Endothelial cell of umbilical vein (primary cell): ENCODE measurements around the gene EIF2D. TPM values are rescaled to one million over a fixed set of nuclear protein-coding genes. Genes with fewer than 3 reads are reported as not detected.

Source experiments
- BruUV-seq: library from RNA; stranded (reverse); fragments of 400-500 nt; replicated peaks from 2 replicates; lab custom pipeline; 2021; lab: Mats Ljungman, UMichigan
- CTCF ChIA-PET: fragments of 300-600, 350-600 bp; sonication (Branson Sonifier 250); formaldehyde crosslinking; loops from one replicate; lab custom pipeline; 2021; ENCODE audit warnings: antibody characterized with exemption, inconsistent platforms; lab: Charles Lee
- POLR2A ChIA-PET: fragments of 300-600, 350-600 bp; sonication (Branson Sonifier 250); formaldehyde crosslinking; loops from one replicate; lab custom pipeline; 2021; ENCODE audit warnings: antibody characterized with exemption, inconsistent platforms; lab: Charles Lee
- DNase-seq: peaks from one replicate; pipeline ENCODE4 v3.0.0-alpha.2; 2011; ENCODE audit warnings: low read depth, low spot score
- FAIRE-seq: peaks from 2 replicates; lab custom pipeline; 2011; peaks lifted over from hg19 to GRCh38; lab: Jason Lieb, UNC
- H2AFZ ChIP-seq: 2 replicates; pipeline ENCODE4 v1.6.0; 2012; ENCODE audit warnings: low read depth, low read length, control low read depth, inconsistent platforms
- H3K27ac ChIP-seq: 2 replicates; pipeline ENCODE4 v1.5.1; 2011; ENCODE audit warnings: low read depth, mild to moderate bottlenecking, control low read depth, low read length, moderate library complexity; ENCODE audit not compliant: insufficient read depth
- H3K27me3 ChIP-seq, 2 experiments: 2 replicates each; pipeline versions ENCODE4 v1.6.0 to v1.6.1; 2011; ENCODE audit warnings: low read length in 2 of 2, mixed read lengths in 1 of 2; ENCODE audit not compliant: control insufficient read depth in 2 of 2, insufficient read depth in 2 of 2
- H3K36me3 ChIP-seq, 2 experiments: 2 replicates in 1 of 2; 3 replicates in 1 of 2; pipeline ENCODE4 v1.5.1; 2011; ENCODE audit warnings: low read length in 2 of 2, mild to moderate bottlenecking in 1 of 2, moderate library complexity in 1 of 2; ENCODE audit not compliant: control insufficient read depth in 2 of 2, insufficient read depth in 2 of 2; ENCODE audit errors: extremely low read depth in 1 of 2
- H3K4me1 ChIP-seq: 3 replicates; pipeline ENCODE4 v1.5.1; 2011; ENCODE audit warnings: mild to moderate bottlenecking, low read length; ENCODE audit not compliant: control insufficient read depth, insufficient read depth; ENCODE audit errors: extremely low read depth
- H3K4me2 ChIP-seq: 2 replicates; pipeline ENCODE4 v1.6.1; 2011; ENCODE audit warnings: low read length, control low read depth, mixed read lengths; ENCODE audit not compliant: insufficient read depth
- H3K4me3 ChIP-seq, 3 experiments: fragments of 200-600 bp in 1 of 3; sonication (generic), shearing (Covaris generic) in 1 of 3; replicated peaks in 1 of 3; 2 replicates each; pipeline ENCODE4 v1.5.1; 2011 to 2016; ENCODE audit warnings: control low read depth in 3 of 3, low read length in 3 of 3, mild to moderate bottlenecking in 2 of 3, inconsistent platforms in 1 of 3, low read depth in 1 of 3, moderate library complexity in 1 of 3; ENCODE audit not compliant: insufficient read depth in 1 of 3
- H3K79me2 ChIP-seq: 2 replicates; pipeline ENCODE4 v1.6.0; 2012; ENCODE audit warnings: low read length, inconsistent platforms; ENCODE audit not compliant: control insufficient read depth, insufficient read depth
- H3K9ac ChIP-seq: replicated peaks from 2 replicates; pipeline ENCODE3; 2011; ENCODE audit warnings: low read length, control low read depth; ENCODE audit not compliant: insufficient read depth; ENCODE audit errors: extremely low read depth
- H3K9me1 ChIP-seq: replicated peaks from 3 replicates; pipeline ENCODE4 v1.6.0; 2011; ENCODE audit warnings: mild to moderate bottlenecking, low read length; ENCODE audit not compliant: control insufficient read depth, insufficient read depth; ENCODE audit errors: extremely low read depth
- H3K9me3 ChIP-seq: replicated peaks from 2 replicates; pipeline ENCODE4 v1.5.1; 2012; ENCODE audit warnings: low read length, inconsistent platforms; ENCODE audit not compliant: control insufficient read depth, insufficient read depth
- H4K20me1 ChIP-seq: replicated peaks from 2 replicates; pipeline ENCODE3; 2011; ENCODE audit warnings: mild to moderate bottlenecking, low read length; ENCODE audit not compliant: control insufficient read depth, insufficient read depth; ENCODE audit errors: extremely low read depth
- CTCF ChIP-seq, 2 donors: IDR thresholded peaks; 1 replicate in 1 of 2; 2 replicates in 1 of 2; pipeline ENCODE4 v1.5.1; 2011; ENCODE audit warnings: low read length in 2 of 2, mild to moderate bottlenecking in 2 of 2, moderate library complexity in 2 of 2, control low read depth in 1 of 2, inconsistent platforms in 1 of 2, low read depth in 1 of 2; ENCODE audit not compliant: insufficient read depth in 1 of 2; ENCODE audit errors: extremely low read depth in 1 of 2
- GATA2 ChIP-seq: IDR thresholded peaks from 2 replicates; pipeline ENCODE4 v1.7.0; 2011; ENCODE audit warnings: low read depth, mild to moderate bottlenecking, moderate library complexity, mixed read lengths, low read length; ENCODE audit not compliant: insufficient read length, insufficient read depth
- JUN ChIP-seq: IDR thresholded peaks from 2 replicates; pipeline ENCODE4 v1.6.1; 2011; ENCODE audit warnings: borderline replicate concordance, low read depth; ENCODE audit not compliant: insufficient read length, insufficient read depth
- POLR2A ChIP-seq: IDR thresholded peaks from 2 replicates; pipeline ENCODE4 v1.6.1; 2012; ENCODE audit warnings: low read depth, mild to moderate bottlenecking, control low read depth, low read length
- dilution Hi-C: fragments of 300-500 bp; cut with MboI; formaldehyde crosslinking; loops from one replicate; pipeline ENCODE4 v1.15.0; 2019; ENCODE audit warnings: low sequenced_read_pairs; ENCODE audit not compliant: extremely low pct_ligation_motif_present
- intact Hi-C: fragments of 100-400 bp; cut with micrococcal nuclease; formaldehyde crosslinking; loops from one replicate; pipeline ENCODE4 v1.10.0; 2022
- polyA plus RNA-seq, 4 experiments: library from polyadenylated mRNA; depleted of rRNA in 3 of 4; stranded (reverse) in 3 of 4; unstranded in 1 of 4; fragments of >200 nt; gene quantifications; 2 replicates each; pipeline versions ENCODE4 v1.2.1 to v1.2.3, GENCODE V29; 2011 to 2012; ENCODE audit warnings: missing spikeins in 1 of 4
- total RNA-seq: library from RNA; stranded (reverse); gene quantifications from 2 replicates; pipeline ENCODE4 v1.2.3, GENCODE V29; 2021

EIF2D gene
- total and polyA plus RNA-seq, 2 donors (not counting 3 experiments of a cell fraction or from before 2014, with no cell fraction given): 48.0 to 54.1 TPM

GRCh38 chr1:206578068-206578977 lies 33.9 kb downstream of the EIF2D start:
- no peak overlapping the region for H3K9ac ChIP-seq
- no peak overlapping the region for H3K4me2 ChIP-seq
- H3K4me3 ChIP-seq: no peak overlapping the region
- dilution Hi-C loops (no loop called here), intact Hi-C loops (no loop called here)
- H3K36me3 ChIP-seq: no peaks in the 10 kb centered on the region
- FAIRE-seq (no peak), DNase-seq (no peak)
- H3K9me3 ChIP-seq: no peaks in the 10 kb centered on the region
- ChIA-PET POLR2A (no interaction called here), CTCF (interaction anchor here (0.6 to 16.8 kb wide), 7 partner anchors 9 to 108 kb away, joined by 3 to 427 read pairs (median 4); partner anchors contain the start of gene IKBKE)
- H3K27ac ChIP-seq: no peak overlapping the region
- no peaks in the 10 kb centered on the region for H3K79me2 ChIP-seq
- no TSS peak for BruUV-seq
- no peaks in the 10 kb centered on the region for H3K9me1 ChIP-seq
- peaks cover 23% of the 10 kb centered on the region for H3K4me1 ChIP-seq
- TF ChIP-seq JUN (no peak), CTCF (IDR thresholded peaks at IDR 0.05; ENCODE audit: extremely low read depth in 1 of 2, insufficient read depth in 1 of 2, low read depth in 1 of 2, low read length in 2 of 2) (no peak), POLR2A (no peak), GATA2 (no peak)
- H4K20me1 ChIP-seq: no peaks in the 10 kb centered on the region
- H2AFZ ChIP-seq: no peak overlapping the region
- H3K27me3 ChIP-seq: peaks cover 0 to 1% of the 10 kb centered on the region in 2 experiments
